Measurements from ENCODE around the gene WNK2. TPM values are rescaled to one million over a fixed set of nuclear protein-coding genes. Genes with fewer than 3 reads are reported as not detected.
A peak's percentile ranks its signal among the peaks of the same experiment; 100 is the strongest.

WNK2 gene
- total RNA-seq, 1 experiment from 2014 or later: 69.4 TPM

DNA sequence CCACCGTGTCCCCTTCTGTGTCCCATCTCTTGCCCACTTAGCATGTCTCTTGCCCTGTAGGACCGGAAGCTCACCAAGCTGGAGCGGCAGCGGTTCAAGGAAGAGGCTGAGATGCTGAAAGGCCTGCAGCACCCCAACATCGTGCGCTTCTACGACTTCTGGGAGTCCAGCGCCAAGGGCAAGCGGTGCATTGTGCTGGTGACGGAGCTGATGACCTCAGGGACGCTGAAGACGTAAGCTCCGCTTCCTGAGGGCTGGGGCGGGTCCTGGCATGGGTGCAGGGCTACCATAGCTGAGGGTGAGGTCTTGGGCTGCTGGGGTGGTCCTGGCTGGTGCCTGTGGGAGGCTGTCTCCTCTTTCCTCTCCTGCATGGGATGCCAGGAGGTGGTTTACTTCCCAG is 45.7 kb downstream of the WNK2 start:
- Histone ChIP-seq H4K91ac (ENCODE audit: insufficient read length, low read depth, low read length) (no peak overlapping the region), H3K23ac (ENCODE audit: insufficient read length, low read depth, low read length) (no peak overlapping the region), H3K56ac (ENCODE audit: insufficient read length, low read depth, low read length) (no peak overlapping the region), H4K8ac (replicated peaks; ENCODE audit: insufficient read length, low read depth, low read length) (no peak overlapping the region), H3K4me2 (ENCODE audit: insufficient read depth, insufficient read length, low read length) (no peak overlapping the region), H3K79me2 (ENCODE audit: insufficient read depth, low read length) (no peaks in the 10 kb centered on the region), H3K4ac (ENCODE audit: low read depth, low read length) (no peak overlapping the region), H3K4me1 (ENCODE audit: insufficient read depth, low read length) (peaks cover under 1% of the 10 kb centered on the region; the same call in 1 of the 2 replicates), H3K23me2 (ENCODE audit: insufficient read length, low read depth, low read length, poor library complexity, severe bottlenecking) (no peaks in the 10 kb centered on the region), H3K79me1 (ENCODE audit: insufficient read depth, low read depth, low read length, poor library complexity, severe bottlenecking) (no peaks in the 10 kb centered on the region), H3K9ac (ENCODE audit: extremely low read depth, insufficient read length, low read length) (no peak overlapping the region), H2AFZ (ENCODE audit: low read length) (no peak overlapping the region), H3K9me3 (ENCODE audit: control insufficient read depth, low read depth, low read length) (no peaks in the 10 kb centered on the region), H3K27me3 (ENCODE audit: insufficient read depth, low read length) (no peaks in the 10 kb centered on the region), H4K20me1 (ENCODE audit: control insufficient read depth, insufficient read depth, insufficient read length) (no peaks in the 10 kb centered on the region), H2BK20ac (ENCODE audit: low read depth, low read length, poor library complexity, severe bottlenecking) (no peak overlapping the region), H2BK15ac (ENCODE audit: low read depth, low read length) (no peak overlapping the region), H3K14ac (ENCODE audit: insufficient read depth, low read length) (no peak overlapping the region; the same call in 1 of the 2 replicates), H3T11ph (ENCODE audit: low read length) (no peak overlapping the region), H2AK5ac (ENCODE audit: insufficient read length, low read length) (no peak overlapping the region), H3K27ac (ENCODE audit: insufficient read length, low read depth, low read length) (no peak overlapping the region), H2BK120ac (ENCODE audit: low read depth, low read length, poor library complexity, severe bottlenecking) (no peak overlapping the region), H4K5ac (ENCODE audit: insufficient read length, low read depth, low read length) (no peak overlapping the region), H3K18ac (ENCODE audit: insufficient read length, low read depth, low read length) (no peak overlapping the region), H2BK12ac (ENCODE audit: insufficient read length, low read depth, low read length) (no peak overlapping the region), H2BK5ac (ENCODE audit: insufficient read length, low read length) (no peak overlapping the region)
- TF ChIP-seq, protein P1, sequence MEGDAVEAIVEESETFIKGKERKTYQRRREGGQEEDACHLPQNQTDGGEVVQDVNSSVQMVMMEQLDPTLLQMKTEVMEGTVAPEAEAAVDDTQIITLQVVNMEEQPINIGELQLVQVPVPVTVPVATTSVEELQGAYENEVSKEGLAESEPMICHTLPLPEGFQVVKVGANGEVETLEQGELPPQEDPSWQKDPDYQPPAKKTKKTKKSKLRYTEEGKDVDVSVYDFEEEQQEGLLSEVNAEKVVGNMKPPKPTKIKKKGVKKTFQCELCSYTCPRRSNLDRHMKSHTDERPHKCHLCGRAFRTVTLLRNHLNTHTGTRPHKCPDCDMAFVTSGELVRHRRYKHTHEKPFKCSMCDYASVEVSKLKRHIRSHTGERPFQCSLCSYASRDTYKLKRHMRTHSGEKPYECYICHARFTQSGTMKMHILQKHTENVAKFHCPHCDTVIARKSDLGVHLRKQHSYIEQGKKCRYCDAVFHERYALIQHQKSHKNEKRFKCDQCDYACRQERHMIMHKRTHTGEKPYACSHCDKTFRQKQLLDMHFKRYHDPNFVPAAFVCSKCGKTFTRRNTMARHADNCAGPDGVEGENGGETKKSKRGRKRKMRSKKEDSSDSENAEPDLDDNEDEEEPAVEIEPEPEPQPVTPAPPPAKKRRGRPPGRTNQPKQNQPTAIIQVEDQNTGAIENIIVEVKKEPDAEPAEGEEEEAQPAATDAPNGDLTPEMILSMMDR (conservative IDR thresholded peaks at IDR 0.05): no peak
- no CpG with 5 or more reads among the region's 14 CpGs for WGBS (ENCODE audit: extremely low coverage, insufficient read length, low lambda C conversion rate)
- Mint-ChIP-seq H3K27me3 (ENCODE audit: low read depth) (no peaks in the 10 kb centered on the region), H3K4me3 (no peak overlapping the region), H3K36me3 (ENCODE audit: insufficient read depth in 1 of 3, low read depth in 3 of 3) (peaks cover 2 to 4% (median 3%) of the 10 kb centered on the region in 3 experiments; a peak in 4 of 7 replicates), H3K27ac (peak overlapping the region in 1 of 3 experiments; percentile 89; a peak in 2 of 7 replicates), H3K9me3 (no peaks in the 10 kb centered on the region), H3K4me1 (peaks cover 13 to 18% of the 10 kb centered on the region in 2 experiments)
- no peak for DNase-seq

All from H9 (cell line).